GM12878 (cell line): ENCODE results near the gene CROT.

Source experiments
- CREB1 ChIP-seq: IDR thresholded peaks from 2 replicates; pipeline ENCODE4 v1.6.1; 2012; ENCODE audit warnings: low read depth, mild to moderate bottlenecking, inconsistent platforms
- EP300 ChIP-seq, 2 experiments: fragments of 150-350 bp in 1 of 2; IDR thresholded peaks; 2 replicates each; pipeline ENCODE4 v1.6.1; 2011 to 2012; ENCODE audit warnings: low read depth in 2 of 2, low read length in 2 of 2, borderline replicate concordance in 1 of 2, improper control_type of control experiment in 1 of 2, inconsistent platforms in 1 of 2; ENCODE audit not compliant: control insufficient read depth in 1 of 2
- ESRRA ChIP-seq: IDR thresholded peaks from 2 replicates; pipeline ENCODE4 v1.6.1; 2012; ENCODE audit warnings: mild to moderate bottlenecking, low read length, improper control_type of control experiment
- LARP7 ChIP-seq: fragments of 450-650 bp; IDR thresholded peaks from 2 replicates; pipeline ENCODE4 v1.6.1; 2017; ENCODE audit warnings: mild to moderate bottlenecking
- MTA2 ChIP-seq: fragments of 450-650 bp; IDR thresholded peaks from 2 replicates; pipeline ENCODE4 v1.6.1; 2016; ENCODE audit warnings: low read depth, mild to moderate bottlenecking, moderate library complexity
- MTA3 ChIP-seq: IDR thresholded peaks from 2 replicates; pipeline ENCODE4 v1.6.1; 2012; ENCODE audit warnings: low read length, inconsistent platforms, borderline replicate concordance
- MYC ChIP-seq: IDR thresholded peaks from 2 replicates; pipeline ENCODE4 v1.6.1; 2011; ENCODE audit warnings: mild to moderate bottlenecking, low read length, moderate library complexity, inconsistent platforms; ENCODE audit not compliant: insufficient read depth, insufficient replicate concordance, insufficient read length, severe bottlenecking
- NR2C1 ChIP-seq: fragments of 450-650 bp; IDR thresholded peaks from 2 replicates; pipeline ENCODE4 v1.6.1; 2017; ENCODE audit warnings: antibody characterized with exemption, mild to moderate bottlenecking, moderate library complexity
- POLR2A ChIP-seq: IDR thresholded peaks from 2 replicates; pipeline ENCODE4 v1.6.1; 2011; ENCODE audit warnings: low read depth, mild to moderate bottlenecking, low read length
- POU2F2 ChIP-seq: IDR thresholded peaks from 3 replicates; pipeline ENCODE4 v1.6.1; 2011; ENCODE audit warnings: low read depth, mild to moderate bottlenecking, low read length, borderline replicate concordance
- YY1 ChIP-seq: IDR thresholded peaks from 2 replicates; pipeline ENCODE4 v1.6.1; 2011; ENCODE audit warnings: low read depth, mild to moderate bottlenecking, low read length
- ZNF24 ChIP-seq: fragments of 450-650 bp; IDR thresholded peaks from 2 replicates; pipeline ENCODE4 v1.6.1; 2017; ENCODE audit warnings: antibody characterized with exemption, mild to moderate bottlenecking
- TF ChIP-seq, protein P1 (sequence below), 3 experiments: IDR thresholded peaks in 2 of 3; conservative IDR thresholded peaks in 1 of 3; 2 replicates each; pipeline ENCODE4 v1.5.1; 2011; ENCODE audit warnings: low read depth in 3 of 3, low read length in 3 of 3, mild to moderate bottlenecking in 3 of 3, control low read depth in 2 of 3, moderate library complexity in 2 of 3, inconsistent platforms in 1 of 3, mixed read lengths in 1 of 3; ENCODE audit not compliant: control insufficient read depth in 2 of 3, insufficient read depth in 1 of 3; ENCODE audit errors: extremely low read depth in 1 of 3
- TF ChIP-seq, protein P2 (sequence below): fragments of 450-650 bp; formaldehyde crosslinking; IDR thresholded peaks from 2 replicates; pipeline ENCODE4 v1.4.0; 2020; ENCODE audit warnings: mild to moderate bottlenecking, moderate library complexity

DNA sequence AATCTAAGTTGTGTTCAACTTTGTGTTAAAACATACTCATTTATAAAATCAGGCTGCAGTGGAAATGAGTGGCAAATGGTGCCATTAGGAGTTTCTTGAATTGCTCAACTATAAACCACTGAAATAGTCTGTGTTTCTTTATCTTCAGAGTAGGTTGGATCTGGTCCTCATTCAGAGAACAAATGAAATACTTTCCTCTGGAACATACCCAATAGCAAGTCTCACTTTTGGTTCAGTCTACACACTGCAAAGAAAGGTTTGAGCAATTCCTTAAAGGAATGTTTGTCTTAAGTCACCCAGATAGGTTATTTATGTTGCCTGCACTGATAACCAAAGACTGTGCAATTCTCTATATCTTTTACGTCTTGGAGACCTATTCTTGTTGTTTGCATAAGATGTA, 67.6 kb downstream of the CROT start:
- no peak for TF ChIP-seq EP300 (IDR thresholded peaks at IDR 0.05; ENCODE audit: borderline replicate concordance in 1 of 2, control insufficient read depth in 1 of 2, low read depth in 2 of 2, low read length in 2 of 2)
- TF ChIP-seq, protein P1, sequence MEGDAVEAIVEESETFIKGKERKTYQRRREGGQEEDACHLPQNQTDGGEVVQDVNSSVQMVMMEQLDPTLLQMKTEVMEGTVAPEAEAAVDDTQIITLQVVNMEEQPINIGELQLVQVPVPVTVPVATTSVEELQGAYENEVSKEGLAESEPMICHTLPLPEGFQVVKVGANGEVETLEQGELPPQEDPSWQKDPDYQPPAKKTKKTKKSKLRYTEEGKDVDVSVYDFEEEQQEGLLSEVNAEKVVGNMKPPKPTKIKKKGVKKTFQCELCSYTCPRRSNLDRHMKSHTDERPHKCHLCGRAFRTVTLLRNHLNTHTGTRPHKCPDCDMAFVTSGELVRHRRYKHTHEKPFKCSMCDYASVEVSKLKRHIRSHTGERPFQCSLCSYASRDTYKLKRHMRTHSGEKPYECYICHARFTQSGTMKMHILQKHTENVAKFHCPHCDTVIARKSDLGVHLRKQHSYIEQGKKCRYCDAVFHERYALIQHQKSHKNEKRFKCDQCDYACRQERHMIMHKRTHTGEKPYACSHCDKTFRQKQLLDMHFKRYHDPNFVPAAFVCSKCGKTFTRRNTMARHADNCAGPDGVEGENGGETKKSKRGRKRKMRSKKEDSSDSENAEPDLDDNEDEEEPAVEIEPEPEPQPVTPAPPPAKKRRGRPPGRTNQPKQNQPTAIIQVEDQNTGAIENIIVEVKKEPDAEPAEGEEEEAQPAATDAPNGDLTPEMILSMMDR (IDR thresholded peaks at IDR 0.05 in 2 of 3, conservative IDR thresholded peaks at IDR 0.05 in 1 of 3; ENCODE audit: control insufficient read depth in 2 of 3, extremely low read depth in 1 of 3, insufficient read depth in 1 of 3, low read depth in 3 of 3, low read length in 3 of 3): no peak
- no peak for TF ChIP-seq POLR2A
- no peak for TF ChIP-seq POU2F2
- TF ChIP-seq, protein P2, sequence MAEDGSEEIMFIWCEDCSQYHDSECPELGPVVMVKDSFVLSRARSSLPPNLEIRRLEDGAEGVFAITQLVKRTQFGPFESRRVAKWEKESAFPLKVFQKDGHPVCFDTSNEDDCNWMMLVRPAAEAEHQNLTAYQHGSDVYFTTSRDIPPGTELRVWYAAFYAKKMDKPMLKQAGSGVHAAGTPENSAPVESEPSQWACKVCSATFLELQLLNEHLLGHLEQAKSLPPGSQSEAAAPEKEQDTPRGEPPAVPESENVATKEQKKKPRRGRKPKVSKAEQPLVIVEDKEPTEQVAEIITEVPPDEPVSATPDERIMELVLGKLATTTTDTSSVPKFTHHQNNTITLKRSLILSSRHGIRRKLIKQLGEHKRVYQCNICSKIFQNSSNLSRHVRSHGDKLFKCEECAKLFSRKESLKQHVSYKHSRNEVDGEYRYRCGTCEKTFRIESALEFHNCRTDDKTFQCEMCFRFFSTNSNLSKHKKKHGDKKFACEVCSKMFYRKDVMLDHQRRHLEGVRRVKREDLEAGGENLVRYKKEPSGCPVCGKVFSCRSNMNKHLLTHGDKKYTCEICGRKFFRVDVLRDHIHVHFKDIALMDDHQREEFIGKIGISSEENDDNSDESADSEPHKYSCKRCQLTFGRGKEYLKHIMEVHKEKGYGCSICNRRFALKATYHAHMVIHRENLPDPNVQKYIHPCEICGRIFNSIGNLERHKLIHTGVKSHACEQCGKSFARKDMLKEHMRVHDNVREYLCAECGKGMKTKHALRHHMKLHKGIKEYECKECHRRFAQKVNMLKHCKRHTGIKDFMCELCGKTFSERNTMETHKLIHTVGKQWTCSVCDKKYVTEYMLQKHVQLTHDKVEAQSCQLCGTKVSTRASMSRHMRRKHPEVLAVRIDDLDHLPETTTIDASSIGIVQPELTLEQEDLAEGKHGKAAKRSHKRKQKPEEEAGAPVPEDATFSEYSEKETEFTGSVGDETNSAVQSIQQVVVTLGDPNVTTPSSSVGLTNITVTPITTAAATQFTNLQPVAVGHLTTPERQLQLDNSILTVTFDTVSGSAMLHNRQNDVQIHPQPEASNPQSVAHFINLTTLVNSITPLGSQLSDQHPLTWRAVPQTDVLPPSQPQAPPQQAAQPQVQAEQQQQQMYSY (CRISPR knock-in tag): no peak
- no peak for TF ChIP-seq ESRRA
- no peak for TF ChIP-seq ZNF24
- TF ChIP-seq MTA2: no peak
- TF ChIP-seq YY1: no peak
- no peak for TF ChIP-seq NR2C1
- no peak for TF ChIP-seq CREB1
- no peak for TF ChIP-seq MTA3
- TF ChIP-seq LARP7: no peak
- no peak for TF ChIP-seq MYC
